Activated CD4-positive, alpha-beta T cell treated with anti-CD3 and anti-CD28 coated beads for 4 hours (primary cell): ENCODE data around the gene GPSM1.
"Not testable (repeated sequence)": the region's sequence is repeated elsewhere in the genome, so short reads cannot be mapped to it uniquely, and the experiment has no call there.

Source experiments
- DNase-seq, 2 donors: peaks; one replicate each; pipeline ENCODE4 v3.0.0-alpha.2; 2020

The GPSM1 gene

GRCh38 chr9:136347472-136348256 lies 20.3 kb downstream of the GPSM1 start:
- DNase-seq, result no peak

GRCh38 chr9:136348691-136349090 lies 21.4 kb downstream of the GPSM1 start:
- DNase-seq, result no peak

DNA sequence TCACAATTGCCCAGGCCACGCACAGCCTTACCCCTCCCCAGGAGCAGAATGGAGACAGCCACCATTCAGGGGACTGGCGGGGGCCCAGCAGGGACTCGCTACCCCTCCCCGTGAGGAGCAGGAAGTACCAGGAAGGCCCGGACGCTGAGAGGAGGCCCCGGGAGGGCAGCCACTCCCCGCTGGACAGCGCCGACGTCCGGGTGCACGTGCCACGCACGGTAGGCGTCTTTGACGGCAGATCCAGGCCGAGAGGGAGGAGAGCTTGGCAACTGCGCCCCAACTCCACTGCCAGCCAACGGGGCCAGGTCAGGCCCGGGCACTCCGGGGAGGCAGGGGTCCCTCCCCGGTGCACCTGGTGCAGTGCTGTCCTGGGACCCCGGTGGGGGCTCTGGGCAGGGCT lies 22.2 kb downstream of the GPSM1 start:
- DNase-seq, result no peak

GRCh38 chr9:136351252-136351800 lies 24.0 kb downstream of the GPSM1 start:
- no peak for DNase-seq

DNA sequence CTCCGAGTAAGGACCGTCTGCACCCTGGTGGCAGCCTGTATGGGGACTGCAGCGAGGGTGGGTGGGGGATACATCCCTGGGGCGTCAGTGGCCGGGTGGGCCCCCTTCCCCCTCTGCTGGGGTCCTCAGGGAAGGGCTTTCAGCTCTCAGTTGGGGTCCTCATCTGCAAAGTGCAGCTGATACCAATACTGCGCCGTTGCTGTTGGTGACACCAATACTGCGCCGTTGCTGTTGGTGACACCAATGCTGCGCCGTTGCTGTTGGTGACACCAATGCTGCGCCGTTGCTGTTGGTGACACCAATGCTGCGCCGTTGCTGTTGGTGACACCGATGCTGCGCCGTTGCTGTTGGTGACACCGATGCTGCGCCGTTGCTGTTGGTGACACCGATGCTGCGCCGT lies 24.5 kb downstream of the GPSM1 start:
- DNase-seq, result not testable (repeated sequence)

DNA sequence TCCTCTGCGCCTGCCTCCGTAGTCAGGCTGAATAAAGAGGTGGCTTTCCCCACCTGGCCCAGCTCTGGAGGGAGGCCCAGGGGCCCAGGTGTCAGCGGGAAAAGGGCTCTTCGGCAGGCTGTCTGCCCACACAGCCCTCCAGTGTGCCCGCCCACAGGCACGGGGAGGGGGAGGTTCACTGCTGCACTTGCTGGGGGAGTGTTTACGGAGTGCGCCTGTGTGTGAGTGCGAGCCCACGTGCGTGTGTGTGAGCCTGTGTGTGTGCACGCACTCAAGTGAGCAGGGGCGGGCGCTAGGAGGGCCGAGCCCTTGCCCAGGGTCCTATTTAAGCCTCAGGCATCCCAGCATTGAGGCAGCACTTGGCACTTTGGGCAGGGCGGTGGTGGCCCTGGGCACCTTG lies 25.3 kb downstream of the GPSM1 start:
- no peak for DNase-seq

GRCh38 chr9:136353088-136353487 lies 25.7 kb downstream of the GPSM1 start:
- DNase-seq, result no peak

DNA sequence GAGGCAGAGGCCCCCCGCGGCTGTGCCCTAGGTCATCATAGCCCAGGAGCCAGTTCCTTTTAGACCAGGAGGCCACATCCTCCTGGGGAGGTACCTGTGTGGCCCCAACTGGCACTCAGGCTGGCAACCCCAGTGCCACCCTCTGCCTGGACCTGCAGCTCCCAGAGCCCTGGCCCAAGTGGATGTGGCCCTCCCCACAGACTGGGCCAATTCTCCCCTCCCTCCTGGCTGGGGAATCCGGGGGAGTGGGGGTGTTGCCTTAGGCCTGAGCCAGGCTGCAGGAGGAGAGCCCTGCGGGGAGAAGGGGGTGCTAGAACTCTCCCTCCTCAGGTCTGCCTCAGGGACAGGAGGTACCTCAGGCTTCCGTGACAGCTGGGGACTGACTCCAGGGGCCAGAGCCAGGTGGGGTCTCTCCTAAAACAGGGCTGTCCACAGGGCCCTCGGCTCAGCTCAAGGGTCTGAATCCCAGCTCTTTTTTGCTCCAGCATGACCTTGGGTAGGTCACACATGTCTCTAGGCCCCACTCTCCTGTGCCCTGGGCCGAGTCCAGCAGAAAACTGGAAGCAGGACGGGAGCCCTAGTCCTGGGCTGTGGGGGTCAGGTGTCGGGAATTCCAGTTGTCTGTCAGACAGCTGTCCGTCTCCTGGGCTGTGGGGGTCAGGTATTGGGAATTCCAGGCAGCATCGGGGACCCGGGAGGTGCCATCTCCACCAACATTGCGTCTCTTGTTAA lies 26.6 kb downstream of the GPSM1 start:
- no peak for DNase-seq

DNA sequence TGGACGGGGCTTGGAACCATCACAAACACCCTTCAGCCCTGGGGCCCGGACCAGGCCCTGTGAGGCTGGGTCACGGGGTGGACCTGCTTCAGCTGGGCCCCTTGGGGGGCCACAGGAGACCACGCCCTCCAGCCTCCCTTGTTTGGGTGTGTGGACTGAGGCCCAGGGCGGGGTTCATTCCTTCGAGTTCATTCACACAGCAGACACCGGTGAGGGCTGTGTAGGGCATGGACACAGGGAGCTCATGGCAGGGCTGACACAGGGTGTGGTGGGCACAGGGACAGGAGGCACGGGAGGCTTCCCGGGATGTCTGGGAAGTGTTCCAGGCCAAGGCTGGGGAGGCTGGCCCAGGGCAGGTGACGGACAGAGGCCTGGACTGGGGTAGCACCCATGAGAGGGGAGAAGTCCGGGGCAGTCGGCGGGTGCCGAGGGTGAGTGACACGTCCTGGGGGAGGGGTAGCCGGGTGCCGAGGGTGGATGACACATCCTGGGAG lies 27.3 kb downstream of the GPSM1 start:
- DNase-seq, result no peak

GRCh38 chr9:136355616-136356557 lies 28.5 kb downstream of the GPSM1 start:
- no peak for DNase-seq

GRCh38 chr9:136357202-136357725 lies 29.9 kb downstream of the GPSM1 start:
- no peak for DNase-seq

GRCh38 chr9:136358016-136358415 lies 30.7 kb downstream of the GPSM1 start:
- DNase-seq, result no peak

GRCh38 chr9:136358888-136359287 lies 31.5 kb downstream of the GPSM1 start:
- no peak for DNase-seq

DNA sequence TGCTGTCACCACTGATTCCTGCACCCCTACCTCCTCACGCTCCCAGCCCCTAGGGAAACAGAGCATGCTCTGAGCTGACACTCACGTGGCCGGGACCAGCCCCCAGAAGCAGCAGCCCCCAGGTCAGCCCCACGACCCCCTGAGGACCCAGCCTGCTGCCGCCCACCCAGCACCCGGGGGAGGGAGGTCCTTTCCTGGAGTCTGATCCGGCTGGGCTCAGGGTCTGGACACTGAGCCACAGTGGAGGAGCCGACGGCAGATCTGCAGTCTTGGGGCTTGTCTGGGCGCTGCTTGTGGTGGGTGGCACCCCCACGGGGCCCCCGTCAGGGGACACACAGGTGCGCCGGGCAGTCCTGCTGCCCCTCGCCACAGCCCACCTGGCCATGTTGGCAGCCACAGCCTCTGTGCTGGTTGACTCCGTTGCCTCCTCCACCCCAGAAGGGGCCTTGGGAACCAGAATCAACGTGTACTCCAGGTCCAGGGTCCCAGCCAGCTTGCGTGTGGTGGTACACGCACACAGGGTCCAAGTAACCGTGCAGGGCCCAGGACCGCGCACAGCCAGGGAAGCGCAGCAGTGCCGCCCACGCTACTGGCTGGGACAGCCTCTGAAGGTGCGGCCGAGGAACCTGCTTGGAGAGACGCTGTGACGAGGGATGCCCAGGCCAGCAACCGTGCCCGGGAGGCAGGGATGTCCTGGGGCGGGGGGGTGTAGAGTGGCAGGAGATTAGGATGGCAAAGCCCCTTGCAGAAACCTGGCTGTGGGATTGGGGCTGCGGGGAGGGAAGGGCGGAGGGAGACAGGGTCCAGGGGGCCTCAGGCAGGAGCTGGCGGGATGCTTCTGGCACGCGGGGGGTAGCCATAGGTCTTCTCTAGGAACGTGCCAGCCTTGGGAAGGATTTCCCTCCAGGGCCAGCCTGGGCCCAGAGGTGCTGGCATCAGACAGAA lies 32.7 kb downstream of the GPSM1 start:
- no peak for DNase-seq

- DNase-seq, result no peak
These were observed 33.9 kb downstream of the GPSM1 start for GRCh38 chr9:136361047-136361753.

- DNase-seq, result no peak
These were observed 34.6 kb downstream of the GPSM1 start for GRCh38 chr9:136361754-136362449.

GRCh38 chr9:136362450-136362784 lies 35.1 kb downstream of the GPSM1 start:
- no peak for DNase-seq

GRCh38 chr9:136363106-136363948 lies 36.0 kb downstream of the GPSM1 start, which contains the start of gene DNLZ:
TSS of gene DNLZ (minus strand) at chr9:136363744. CDS start at chr9:136363714, 30 bp downstream.
- peak; percentile 96 to 97 for DNase-seq
